NOMO-1 treated with dmso at 0.1 percent for 144 hours (cell line): Measurements from ENCODE around the gene AKAP6.

Experiments
- DNase-seq: peaks from one replicate; lab custom pipeline; 2025; ENCODE audit not compliant: unreplicated experiment; lab: John Stamatoyannopoulos, UW

The AKAP6 gene

DNA sequence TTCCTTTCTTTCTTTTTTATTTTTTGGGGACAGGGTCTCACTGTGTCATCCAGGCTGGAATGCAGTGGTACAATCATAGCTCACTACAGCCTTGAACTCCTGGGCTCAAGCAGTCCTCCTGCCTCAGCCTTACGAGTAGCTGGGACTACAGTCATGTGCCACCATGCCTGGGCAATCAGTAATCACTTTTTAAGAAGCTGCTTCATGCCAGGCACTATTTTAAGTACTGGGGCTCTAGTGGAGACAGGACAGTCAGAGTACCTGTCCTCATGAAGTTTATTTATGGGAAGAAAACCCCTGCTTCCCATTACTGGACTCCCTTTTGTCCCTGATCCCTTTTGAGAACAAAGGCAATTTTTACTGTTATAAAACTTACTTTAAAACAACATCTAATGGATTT, 485.6 kb downstream of the AKAP6 start:
- DNase-seq = no peak

DNA sequence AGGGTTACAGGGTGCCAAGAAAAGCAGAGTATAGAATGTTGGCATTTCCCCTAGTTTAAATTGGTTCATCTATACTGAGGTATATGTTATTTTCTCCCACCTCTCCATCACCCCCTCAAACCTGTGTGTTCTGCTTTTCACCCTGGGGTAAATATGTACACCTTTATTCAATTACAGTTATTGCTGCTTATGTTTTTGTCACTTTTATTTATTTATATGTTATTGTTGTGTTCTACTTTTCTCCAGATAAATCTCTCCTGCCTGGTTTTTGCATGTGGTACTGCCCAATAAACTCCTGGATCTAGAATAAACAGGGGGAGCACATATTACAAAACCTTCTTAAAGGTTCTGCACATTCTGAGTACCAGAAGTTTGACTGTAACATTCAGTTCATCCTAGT, 487.5 kb downstream of the AKAP6 start:
- DNase-seq = no peak

DNA sequence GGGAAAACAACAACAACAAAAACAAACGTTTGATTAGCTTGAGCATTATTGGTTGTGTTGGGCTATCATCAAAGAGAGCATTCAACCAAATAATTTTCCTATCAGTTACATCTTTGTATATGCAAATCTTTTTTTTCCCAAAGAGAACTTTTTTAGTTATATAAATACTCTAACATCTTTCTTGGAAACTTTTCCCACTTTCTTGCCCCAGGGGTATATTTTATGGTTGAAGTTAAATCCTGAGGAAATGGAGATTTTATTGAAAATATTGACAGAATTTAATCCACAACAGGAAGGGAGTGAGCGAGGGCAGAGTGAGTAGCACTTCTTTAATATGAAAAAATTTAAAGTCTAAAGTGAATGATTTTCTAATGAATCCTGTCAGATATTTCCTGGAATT, 488.7 kb downstream of the AKAP6 start:
- no peak for DNase-seq

DNA sequence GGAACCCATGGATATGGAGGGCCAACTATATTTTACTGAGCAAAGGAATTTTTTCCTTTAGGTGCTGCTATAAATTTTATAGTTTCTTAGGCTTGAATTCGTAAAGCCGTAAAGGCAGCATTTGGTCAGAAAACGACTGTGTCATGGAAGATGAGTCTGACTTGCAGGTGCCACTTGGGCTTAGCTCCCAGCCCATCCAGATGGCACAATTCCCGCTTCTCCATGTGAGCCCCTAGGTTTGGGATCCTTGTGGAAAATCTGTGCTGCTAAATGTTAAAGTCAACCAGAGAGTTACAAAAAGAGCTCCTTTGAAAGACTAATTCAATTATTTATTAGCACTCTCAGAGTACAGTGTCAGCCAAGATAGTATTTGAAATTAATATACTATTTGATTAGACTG, 489.5 kb downstream of the AKAP6 start:
- no peak for DNase-seq

DNA sequence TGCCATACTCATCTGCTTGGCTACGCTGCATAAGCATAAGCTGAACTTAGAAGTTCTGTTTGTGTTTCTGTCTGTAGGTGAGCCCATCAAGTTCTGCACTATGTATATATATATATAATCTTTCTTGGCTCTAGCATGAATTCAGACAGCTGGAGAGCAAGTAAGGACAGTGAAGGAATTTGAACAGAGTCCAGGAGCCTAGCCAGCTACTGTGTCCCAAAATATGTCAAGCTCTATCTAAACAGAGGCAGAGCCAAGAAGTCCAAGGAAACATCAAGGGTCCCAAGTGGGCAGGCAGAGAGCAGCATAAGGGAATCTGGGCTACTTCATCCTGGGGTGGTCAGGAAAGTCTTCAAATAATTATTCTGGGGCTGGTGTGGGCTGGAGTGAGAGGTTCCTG, 491.1 kb downstream of the AKAP6 start:
- no peak for DNase-seq

DNA sequence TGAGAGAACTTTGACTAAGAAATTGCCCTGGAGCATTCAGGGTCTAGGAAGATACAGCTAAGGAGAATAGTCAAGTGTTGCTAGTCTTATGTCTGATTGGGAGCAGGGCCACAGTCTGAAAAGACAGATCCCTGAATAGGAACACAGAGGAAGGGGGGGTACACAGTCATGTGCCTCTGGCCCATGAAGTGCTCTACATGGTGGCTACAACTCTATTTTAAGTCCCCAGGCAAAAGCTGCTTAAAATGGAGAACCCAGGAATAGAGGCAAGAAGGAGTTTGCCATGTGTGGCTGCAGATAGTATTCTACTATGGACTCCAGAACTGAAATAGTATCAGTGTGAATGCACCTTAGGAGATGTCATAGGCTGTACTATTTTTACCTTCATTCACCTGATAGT, 491.6 kb downstream of the AKAP6 start:
- no peak for DNase-seq

DNA sequence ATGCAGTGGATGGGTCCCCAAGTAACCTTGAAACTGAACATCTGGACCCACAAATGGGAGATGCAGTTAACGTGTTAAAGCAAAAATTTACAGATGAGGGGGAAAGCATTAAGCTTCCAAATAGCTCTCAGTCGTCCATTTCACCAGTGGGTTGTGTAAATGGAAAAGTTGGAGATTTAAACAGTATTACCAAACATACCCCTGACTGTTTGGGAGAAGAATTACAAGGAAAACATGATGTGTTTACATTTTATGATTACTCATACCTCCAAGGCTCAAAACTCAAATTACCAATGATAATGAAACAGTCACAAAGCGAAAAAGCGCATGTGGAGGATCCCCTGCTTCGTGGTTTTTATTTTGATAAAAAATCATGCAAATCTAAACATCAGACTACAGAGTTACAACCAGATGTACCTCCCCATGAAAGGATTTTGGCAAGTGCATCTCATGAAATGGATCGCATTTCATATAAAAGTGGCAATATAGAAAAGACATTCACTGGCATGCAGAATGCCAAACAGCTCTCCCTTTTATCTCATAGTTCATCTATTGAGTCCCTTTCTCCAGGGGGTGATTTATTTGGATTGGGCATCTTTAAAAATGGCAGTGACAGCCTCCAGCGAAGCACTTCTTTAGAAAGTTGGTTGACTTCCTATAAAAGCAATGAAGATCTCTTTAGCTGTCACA, 493.0 kb downstream of the AKAP6 start:
- DNase-seq = no peak

DNA sequence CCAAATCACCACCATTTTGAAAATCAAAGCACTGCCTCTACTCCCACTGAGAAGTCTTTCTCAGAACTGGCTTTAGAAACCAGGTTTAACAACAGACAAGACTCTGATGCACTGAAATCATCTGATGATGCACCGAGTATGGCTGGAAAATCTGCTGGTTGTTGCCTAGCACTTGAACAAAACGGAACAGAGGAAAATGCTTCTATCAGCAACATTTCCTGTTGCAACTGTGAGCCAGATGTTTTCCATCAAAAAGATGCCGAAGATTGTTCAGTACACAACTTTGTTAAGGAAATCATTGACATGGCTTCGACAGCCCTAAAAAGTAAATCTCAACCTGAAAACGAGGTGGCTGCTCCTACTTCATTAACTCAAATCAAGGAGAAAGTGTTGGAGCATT, 494.6 kb downstream of the AKAP6 start:
- no peak for DNase-seq

DNA sequence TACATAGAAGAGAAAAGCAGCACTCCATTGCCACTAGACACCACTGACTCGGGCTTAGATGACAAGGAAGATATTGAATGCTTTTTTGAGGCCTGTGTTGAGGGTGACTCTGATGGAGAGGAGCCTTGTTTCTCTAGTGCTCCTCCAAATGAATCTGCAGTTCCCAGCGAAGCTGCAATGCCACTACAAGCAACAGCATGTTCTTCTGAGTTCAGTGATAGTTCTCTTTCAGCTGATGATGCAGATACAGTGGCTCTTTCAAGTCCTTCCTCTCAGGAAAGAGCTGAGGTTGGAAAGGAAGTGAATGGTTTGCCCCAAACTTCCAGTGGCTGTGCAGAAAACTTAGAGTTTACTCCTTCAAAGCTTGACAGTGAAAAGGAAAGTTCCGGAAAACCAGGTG, 495.1 kb downstream of the AKAP6 start:
- DNase-seq = no peak

DNA sequence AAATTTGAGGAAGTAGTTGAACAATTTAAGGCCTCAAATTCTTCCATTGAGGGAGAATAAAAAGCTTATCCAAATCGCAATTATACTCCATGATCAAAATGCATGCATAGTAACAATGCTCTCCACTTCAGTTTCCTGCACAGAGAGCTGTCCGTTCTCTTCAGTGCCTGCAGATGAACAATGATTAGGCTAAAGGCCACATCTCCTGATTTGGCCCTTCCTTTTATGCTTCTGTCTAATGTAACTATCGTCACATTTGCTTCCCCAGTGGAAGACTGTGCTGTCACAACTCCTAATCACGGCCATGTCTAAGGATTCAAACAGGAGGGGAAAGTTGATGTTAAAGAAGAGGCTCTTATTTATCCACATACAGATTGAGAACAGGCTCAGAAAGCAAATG, 496.0 kb downstream of the AKAP6 start:
- no peak for DNase-seq

DNA sequence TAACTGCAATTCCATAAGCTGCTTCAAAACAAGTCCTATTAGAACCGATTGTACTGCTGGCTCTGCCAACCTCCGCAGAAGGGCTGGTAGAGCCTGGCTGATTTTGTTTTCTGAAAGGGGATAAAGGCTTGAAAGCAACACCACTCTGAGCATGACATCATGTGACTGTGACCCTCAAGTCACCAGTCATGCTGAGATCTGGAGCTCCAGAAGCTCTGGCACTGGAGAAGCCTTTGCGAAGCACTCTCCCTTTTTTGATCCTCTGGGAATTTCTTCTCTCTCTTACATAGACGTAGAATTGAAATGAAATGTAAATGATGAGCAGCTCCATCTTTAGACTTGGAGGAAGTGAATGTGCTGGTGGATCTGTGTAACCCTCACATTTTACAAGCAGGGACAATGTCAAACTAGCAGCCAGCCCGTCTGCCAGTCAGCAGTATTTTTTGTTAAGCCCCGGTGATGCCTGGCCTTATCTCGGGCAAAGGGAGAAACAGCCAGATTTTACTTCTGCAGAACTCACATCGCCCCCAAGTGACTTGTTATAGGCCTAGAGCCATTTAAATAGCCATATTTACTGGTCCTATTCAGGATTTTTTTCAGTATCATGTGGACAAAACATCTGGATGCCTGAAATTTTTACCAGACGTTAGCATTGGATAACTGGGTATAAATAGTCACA, 497.4 kb downstream of the AKAP6 start:
- no peak for DNase-seq

DNA sequence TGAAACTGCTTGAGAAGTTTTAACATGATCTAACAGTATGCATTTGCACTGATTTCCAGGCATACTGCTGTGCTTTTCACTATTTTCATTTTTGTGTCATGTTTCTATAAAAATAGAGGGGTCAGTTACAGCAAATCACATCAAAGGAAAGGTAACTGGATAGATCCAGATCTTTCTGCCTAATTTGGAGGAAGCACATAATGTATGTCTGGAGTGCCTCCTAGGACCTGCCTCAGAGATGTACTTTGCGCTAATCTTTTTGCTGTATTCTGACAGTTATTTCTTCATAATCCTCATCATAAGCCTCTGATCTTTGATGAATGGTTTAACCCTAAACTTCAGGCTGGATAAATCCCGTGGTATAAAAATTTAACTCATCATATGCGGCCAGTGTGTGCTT, 498.4 kb downstream of the AKAP6 start:
- DNase-seq = no peak

DNA sequence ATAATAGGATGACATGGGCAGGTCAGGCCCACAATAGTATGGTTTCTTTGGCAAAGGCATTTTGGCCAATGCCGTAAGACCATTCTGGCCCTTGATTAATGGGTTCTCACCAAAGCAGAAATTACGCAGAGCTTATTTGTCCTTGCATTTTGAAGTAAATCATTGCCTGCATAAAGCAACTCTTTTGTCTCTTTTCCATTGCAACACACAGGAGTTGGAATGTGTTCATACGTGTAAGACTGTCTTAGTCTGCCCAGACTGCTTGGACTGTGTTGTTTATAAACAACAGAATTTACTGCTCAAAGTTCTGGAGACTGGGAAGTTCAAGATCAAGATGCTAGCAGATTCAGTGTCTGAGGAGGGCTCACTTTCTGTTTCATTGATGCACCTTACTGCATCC, 506.8 kb downstream of the AKAP6 start:
- no peak for DNase-seq

DNA sequence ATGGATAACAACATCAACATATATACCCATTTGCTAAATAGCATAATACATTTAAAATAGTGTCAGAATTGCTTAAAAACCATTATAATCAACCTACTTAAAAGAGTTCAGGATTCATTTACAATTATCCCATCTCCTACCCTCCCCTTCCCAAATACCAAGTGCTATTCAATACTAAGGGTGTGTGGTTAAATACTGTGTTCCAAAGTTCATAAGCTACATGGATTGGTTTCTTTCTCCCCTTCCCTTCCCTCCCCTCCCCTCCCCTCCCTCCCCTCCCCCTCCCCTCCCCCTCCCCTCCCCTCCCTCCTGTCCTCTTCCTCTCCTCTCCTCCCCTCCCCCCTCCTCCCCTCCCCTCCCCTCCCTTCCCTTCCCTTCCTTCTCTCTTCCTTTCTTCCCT, 512.6 kb downstream of the AKAP6 start:
- DNase-seq = no peak

DNA sequence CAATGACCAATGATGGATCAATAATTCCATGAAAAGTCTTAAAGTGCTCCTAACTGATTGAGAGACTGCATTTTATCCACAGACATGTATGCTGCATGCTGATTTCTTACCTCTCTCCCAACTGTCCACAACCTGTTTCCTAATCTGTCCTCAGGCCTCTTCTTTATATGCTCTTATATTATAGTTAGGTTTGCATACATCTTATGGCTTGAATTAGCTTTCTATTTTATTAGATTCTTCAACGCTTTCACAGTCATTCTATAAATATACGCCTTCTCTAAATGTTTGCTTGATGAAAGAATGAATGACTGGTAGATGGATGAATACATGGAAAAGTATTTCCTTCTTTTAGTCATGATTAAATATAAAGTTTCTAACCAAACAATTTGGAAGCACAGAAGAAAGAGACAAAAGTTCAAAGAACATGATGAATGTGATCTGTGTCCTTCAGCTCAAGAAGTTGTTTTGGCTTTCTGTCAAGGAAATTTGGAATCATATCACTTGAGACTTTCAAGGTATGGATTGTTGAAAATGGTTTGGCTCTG, 517.8 kb downstream of the AKAP6 start:
- DNase-seq = no peak

DNA sequence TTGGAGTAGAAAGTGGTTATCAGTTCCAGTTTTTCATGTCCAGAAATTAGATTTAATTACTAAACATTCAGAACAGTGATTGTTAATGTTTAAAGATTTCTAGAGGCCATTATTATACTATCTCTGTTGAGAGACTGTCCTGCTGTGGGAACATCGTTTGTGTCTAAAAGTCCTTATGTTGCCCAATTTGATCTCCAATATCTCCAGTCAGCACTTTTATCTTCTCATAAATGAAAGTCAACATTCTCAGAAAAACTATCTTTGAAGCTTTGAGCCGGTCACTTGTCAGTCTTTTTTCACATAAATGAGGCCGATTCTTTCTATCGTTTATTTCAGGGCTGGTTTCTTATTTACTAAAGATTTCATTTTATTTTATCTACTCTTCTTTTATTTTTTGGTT, 518.8 kb downstream of the AKAP6 start:
- no peak for DNase-seq

DNA sequence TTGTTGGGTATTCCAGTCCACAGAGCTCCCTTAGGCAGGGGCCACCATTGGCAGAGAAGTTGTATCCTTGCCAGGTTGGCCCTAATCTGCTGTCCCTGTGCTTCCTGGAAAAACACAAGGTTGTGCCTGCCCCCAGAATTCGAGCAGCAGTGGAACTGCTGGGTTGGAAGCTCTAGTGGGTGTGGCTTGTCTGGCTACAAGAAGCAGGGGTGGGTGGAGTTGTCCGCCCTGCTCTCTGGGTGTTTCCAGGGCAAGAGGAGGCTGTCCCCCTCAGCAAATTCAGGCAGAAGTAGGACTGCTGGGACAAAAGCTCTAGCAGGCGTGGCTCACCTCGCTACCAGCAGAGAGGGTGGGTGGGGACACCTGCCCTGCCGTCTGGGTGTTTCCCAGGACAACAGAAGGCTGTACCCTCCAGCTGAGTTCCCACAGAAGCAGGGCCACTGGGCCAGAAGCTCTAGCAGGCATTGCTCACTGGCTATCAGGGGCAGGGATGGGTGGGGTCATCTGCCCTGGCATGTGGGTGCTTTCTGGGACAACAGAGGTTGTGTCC, 536.8 kb downstream of the AKAP6 start:
- DNase-seq = no peak

DNA sequence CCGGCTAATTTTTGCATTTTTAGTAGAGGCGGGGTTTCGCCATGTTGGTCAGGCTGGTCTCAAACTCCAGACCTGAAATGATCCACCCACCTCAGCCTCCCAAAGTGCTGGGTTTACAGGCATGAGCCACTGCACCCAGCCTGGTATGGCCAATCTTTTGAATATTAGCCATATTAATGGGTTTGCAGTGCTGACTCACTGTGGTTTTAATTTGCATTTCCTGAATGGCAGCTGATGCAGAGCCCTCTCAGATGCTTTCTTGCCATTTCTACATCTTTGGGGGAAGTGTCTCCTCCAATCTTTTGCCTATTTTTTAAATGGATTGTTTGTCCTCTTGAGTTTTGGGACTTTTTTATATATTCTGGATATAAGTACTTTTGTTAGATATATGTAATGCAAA, 554.1 kb downstream of the AKAP6 start:
- no peak for DNase-seq
